ENCODE results near the gene MILR1.
"Not testable (repeated sequence)": the region's sequence is repeated elsewhere in the genome, so short reads cannot be mapped to it uniquely, and the experiment has no call there.

MILR1 gene

DNA sequence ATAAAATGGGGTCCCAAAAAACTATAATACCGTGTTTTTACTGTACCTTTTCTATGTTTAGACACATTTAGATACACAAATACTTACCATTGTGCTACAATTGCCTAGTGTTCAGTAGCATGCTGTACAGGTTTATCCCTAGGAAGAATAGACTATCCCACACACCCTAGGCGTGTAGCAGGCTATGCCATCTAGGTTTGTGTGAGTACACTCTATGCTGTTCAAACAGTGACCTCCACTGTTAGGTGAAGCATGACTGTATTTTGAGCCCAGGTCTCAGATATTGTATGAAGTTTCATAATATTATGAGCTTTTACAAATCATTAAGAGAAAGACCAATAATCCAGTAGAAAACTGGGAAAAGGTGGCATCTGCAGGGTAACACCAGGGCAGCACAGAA lies 23.6 kb downstream of the MILR1 start:
- no peak for DNase-seq

DNA sequence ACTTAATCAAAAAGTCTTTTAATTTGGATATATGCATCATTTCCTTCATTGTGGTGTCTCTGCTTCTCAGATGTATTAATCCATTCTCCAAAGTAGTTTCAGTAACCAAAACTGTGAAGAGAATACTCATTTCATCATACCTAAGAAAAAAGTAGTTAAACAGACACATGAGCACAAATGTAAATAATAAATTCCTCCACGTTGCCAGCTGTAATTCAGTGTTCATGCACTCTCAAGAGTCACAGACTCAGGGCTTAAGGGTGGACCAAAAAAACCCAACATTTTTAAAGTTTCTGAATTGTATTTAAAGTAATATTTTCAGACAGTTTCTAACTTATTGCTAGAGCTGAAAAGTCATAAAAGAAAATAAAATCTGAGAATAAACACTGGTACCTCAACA lies 28.9 kb downstream of the MILR1 start:
- no peak for DNase-seq

DNA sequence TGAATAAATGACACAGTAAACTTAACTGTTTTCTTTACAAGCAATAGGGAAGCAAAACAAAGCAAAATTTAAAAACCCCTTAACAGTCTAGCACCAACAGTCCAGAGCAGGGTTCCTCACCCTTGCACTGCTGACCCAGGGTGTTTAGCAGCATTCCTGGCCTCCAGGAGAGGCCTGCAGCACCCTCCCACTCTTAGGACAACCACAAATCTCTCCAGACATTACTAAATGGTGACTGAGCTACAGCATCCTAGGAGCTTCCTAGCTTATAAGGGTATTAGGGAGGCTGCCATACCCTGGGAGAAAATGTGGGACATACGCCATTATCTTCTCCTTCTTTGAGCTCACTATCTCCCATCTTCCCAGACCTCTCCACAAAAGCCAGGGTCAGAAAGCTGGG lies 32.0 kb downstream of the MILR1 start:
- DNase-seq = no peak

DNA sequence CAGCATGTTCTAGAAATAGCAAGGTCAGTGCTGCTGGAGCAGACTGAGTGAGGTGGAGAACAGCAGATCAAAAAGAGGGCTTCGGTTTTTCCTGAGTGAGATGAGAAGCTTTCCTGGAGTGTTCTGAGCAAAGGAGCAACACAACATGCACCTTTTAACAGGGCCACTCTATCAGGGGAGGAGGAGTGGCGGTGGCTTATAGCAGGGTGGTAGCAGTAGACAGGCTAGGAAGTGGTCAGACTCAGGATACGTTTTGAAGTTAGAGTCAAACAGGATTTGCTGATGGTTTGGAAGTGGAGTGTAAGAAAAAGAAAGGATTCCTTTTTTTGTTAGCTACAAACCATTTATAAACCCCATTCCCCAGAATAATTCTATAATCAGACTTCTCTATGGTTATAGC lies 35.5 kb downstream of the MILR1 start:
- DNase-seq = no peak

DNA sequence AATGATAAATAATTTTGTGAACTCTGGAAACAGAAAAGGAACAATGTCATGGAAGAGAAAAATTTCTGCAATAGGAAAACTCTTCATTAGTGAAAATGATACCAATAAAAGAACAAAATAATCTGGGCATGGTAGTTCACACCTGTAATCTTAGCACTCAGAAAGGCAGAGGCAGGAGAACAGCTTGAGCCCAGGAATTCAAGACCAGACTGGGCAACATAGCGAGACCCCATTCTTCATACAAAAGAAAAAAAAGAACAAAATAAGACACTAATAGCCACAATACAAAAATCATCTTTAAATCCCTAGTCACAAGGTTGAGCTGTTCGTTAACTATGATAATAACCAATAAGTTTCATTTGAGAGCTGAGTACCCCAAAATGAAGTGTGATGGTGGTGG lies 39.4 kb downstream of the MILR1 start:
- no peak for DNase-seq

DNA sequence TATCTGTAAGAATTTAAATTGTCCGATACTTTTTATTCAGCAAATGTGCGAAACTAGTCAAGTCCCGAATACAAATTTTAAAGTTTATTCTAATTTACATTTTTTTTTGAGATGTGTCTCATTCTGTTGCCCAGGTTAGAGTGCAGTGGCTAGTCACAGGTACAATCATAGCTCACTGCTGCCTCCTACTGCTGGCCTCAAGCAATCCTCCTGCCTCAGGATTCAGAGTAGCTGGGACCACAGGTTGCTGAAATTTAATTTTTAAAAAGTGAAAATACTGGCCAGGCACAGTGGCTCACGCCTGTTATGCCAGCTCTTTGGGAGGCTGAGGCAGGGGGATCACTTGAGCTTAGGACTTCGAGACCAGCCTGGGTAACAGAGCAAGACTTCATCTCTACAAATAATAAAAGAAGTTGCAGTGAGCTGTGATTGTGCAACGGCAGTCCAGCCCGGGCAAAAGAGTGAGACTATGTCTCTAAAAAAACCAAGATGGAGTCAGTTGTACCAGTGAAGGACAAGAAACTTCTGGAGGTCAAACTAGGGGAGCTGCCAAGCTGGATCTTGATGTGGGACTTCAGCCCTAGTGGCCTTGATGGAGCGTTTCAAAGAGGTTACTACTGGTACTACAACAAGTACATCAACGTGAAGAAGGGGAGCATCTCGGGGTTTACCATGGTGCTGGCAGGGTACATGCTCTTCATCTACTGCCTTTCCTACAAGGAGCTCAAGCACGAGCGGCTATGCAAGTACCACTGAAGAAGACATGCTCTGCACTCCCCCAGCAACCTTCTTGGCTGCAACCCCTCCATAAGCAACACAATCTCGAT lies 42.3 kb downstream of the MILR1 start:
- DNase-seq = no peak

DNA sequence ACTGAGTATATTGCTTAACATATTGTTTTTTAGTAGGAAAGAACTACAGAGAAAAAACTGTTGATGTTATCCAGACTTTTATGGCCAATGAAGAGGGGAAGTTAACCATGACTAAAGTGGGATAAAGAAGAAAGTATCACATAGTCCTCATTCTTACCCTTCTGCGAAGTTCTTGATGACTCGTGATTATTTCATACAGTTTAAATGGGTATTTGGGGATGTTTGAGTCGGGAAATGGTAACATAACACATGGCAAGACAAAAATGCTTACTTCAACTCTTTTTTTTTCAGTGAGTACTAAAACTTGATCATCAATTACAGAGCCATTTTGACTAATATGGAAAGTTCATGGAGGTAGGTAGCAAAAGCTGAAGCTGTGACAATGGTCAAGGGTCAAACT lies 43.1 kb downstream of the MILR1 start:
- DNase-seq = no peak

DNA sequence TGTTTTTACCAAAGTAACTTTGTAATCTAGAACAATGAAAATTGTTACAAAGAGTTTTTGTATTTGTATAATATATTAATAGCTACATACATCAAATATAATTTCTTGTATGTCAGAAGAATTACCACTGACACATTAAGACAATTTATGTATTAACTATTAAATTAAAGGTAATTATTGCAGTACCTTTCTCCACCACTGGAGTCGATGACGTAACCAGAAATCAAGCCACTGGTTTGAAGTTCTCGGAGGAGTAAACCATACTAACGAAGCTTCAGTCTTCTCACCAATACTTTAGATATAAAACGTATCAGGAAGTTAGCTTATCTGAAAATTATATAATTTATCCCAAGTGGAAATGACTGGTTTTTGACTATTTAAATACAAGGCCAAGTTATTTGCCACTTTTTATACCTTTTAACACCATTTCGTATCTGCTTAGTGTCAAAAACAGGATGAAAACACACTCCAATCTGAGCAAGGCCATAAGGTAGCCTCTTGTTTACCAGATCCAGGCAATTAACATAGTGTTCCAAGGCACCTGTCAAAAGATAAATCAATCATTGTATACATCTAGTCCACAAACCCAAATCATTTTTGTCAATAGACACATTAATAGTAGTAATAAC lies 43.7 kb downstream of the MILR1 start:
- no peak for DNase-seq

DNA sequence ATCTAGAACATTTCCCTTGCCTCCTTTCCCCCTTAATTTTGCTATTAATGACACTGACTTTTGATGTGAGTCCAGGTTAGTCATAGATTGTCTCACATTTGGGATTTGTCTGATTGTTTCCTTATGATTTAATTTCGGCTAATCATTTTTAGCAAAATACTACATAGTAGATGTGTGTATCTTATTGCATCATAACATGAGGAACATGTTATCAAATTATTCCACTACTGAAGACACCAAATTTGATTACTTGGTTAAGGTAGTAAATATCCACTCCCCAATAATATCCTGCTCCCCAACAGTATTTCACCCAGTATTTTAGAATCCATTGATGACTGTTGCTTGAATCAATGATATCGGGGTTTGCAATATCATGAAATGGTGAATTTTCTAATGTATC lies 45.2 kb downstream of the MILR1 start:
- DNase-seq = no peak

DNA sequence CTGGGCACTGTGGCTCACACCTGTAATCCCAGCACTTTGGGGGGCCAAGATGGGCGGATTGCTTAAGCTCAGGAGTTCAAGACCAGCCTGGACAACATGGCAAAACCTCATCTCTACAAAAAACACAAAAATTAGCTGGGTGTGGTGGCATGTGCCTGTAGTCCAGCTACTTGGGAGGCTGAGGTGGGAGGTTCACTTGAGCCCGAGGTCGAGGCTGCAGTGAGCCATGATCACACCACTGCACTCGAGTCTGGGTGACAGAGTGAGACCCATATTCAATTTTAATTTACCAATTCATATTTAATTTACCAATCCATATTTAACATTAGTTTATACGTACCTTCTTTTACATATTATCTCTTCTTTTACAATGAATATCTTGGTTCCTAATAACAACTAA lies 46.4 kb downstream of the MILR1 start:
- not testable (repeated sequence) for DNase-seq

DNA sequence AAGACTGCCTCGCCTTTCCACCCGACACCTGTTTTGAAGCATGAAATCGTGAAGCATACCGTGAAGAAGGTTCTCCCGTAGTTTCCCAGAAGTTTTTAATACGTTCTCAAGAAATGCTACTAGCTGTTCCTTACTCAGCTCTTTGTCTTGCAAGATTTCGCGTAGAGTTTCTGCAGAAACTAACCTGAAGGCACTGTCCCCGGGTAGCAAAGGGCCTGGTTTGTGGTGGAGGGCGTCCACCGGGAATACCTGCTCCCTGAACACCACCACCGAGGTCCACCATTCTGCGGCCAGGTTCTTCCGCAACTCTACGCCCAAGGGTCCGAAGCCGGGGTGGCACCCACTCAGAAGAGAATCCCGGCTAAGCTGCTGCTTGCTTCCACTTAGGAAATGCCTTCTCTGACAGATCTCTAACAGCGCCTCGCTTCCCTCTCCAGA lies 47.5 kb downstream of the MILR1 start:
- no peak for DNase-seq

DNA sequence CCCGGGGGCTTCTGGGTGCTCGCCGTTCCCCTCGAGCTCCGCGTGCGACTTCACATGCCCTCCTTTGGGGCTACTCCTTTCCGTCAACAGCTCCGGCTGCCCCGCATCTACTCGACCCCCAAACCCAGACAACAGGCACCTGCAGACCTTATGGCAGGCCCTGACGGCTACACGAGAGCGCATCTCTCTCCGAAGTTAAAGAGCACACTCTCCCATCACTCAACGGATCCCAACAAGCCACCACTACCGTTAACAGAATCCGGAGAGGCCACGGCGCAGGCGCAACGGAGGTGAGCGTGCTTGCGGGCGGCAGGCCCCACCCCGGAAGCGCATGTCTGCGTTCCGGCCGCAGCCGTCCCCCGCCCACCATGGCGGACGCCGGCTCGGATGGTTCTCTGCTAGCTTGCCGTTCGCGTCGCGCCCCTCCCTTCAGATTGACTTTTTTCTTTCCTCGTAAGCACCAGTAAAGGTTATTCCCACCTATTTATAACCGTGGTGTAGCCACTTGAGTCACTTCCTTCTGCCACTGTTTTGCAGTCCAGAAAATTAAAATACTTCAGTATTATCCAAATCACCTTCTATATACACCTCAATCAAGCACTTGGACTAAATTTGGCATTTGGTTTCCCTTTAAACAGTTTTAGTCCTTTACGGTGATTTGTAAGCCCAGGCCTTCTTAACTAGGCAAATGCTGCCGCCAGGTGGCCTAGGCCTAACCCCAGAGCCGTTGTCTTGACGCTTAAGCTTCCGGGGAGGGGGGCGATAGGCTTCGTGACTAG lies 48.1 kb downstream of the MILR1 start, which contains the start of gene POLG2:
POLG2 (minus strand) TSS at position 269 of the 779 bp plus-strand sequence; CDS start at position 183, 86 bp downstream.
- DNase-seq = peak; percentile 93

DNA sequence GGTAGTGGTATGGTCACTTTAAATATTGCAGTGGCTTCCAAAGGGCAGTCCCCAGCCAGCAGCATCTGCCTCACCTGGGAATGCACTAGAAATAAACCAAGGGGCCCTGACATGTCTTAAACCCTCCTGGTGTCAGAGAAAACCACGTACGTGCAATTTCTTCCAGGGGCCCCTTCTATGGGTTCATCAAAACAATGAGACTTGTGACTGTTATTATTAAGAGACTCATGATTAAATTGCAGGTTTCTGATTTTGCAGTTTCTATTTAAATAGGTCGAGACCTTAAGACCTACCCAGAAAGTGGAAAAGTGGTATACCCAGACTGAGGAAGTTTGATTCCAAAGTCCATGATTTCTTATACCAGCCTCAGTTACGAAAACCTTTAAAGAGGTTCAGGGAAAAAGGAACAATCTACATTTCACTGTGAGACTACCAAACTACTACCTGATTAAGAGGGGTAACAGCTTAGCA lies 48.7 kb downstream of the MILR1 start:
- no peak for DNase-seq

DNA sequence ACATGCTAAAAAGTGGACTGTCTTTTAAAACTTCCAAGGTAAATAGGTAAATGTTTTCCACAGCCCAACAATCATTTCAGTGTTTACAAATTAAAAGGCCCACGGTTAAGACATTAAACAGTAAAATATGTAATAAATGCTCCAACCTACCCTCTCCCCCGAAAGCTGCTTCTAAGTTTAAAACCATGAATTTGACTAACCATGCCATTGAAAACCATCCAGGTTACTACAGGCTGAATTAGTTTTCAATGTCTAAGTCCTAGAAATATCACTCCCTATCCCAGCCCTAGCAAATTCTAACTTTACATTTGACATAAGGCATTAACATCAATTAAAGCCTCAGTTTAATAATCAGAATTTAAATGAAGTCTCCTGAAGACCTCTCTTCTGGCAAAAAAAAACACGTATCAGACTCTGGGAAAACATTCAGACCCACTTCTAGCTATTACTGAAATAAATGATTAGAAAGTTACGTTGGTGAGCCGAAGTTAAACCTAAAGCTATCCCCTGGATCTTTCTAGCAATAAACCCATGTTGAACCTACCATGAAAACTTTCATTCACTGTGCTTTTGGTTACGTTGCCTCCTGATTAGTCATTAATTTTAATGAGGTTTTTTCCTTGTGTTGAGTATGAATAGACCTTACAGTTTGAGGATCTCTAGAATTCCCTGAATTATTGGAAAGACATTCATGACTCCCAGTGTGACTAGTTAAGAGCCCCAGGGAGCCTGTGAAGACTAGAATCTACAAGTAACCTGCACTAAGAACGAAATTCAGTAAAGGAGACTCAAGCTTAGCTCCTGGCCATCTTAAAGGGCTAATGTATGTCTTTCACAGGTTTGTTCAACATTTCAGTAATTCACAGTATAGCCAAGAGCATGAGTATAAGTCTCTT lies 49.6 kb downstream of the MILR1 start:
- DNase-seq = no peak

DNA sequence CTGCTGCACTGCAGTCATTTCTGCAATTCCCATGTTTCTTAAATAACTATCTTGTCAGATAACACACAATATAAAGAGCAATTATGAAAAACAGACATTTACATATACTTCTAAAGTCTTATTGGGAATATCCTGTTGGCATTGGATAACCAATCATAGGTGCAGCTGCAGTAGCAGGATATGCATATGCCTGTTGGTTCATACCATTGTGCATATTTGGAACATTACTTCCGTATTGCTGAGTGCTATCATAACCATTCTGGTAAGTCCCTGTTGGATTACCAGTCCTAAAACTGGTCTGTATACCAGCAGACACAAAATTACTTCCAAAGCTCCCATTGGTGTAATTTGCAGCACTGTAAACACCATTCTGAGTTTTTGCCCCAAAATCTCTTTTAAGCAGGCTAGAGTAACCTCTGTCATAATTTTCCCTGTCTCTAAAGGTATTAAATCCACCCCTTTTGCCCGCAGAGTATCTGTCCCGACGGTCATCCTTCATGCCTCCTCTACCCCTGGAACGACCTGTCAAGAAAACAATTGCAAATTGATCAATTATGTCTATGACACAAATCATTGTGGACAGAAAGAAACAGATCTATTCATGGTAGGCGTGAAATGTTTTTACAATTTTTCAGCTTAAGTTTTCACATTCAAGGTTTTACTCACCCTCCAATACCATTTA lies 51.0 kb downstream of the MILR1 start:
- DNase-seq = no peak

DNA sequence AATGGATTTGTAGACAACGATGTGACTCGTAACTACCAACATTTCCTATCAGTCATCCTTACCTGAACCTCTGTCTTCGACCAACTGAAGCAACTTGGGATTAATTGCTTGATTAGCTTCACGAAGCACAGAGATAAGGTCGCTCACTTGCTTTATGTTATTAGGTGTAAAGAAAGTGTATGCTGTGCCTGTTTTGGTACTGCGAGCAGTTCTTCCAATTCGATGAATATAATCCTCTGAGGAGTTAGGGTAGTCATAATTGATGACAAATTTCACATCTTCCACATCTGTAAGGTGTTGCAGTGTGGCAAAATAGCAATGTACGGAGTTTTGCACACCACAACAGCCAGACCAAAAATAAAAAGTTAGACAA lies 51.6 kb downstream of the MILR1 start:
- no peak for DNase-seq

DNA sequence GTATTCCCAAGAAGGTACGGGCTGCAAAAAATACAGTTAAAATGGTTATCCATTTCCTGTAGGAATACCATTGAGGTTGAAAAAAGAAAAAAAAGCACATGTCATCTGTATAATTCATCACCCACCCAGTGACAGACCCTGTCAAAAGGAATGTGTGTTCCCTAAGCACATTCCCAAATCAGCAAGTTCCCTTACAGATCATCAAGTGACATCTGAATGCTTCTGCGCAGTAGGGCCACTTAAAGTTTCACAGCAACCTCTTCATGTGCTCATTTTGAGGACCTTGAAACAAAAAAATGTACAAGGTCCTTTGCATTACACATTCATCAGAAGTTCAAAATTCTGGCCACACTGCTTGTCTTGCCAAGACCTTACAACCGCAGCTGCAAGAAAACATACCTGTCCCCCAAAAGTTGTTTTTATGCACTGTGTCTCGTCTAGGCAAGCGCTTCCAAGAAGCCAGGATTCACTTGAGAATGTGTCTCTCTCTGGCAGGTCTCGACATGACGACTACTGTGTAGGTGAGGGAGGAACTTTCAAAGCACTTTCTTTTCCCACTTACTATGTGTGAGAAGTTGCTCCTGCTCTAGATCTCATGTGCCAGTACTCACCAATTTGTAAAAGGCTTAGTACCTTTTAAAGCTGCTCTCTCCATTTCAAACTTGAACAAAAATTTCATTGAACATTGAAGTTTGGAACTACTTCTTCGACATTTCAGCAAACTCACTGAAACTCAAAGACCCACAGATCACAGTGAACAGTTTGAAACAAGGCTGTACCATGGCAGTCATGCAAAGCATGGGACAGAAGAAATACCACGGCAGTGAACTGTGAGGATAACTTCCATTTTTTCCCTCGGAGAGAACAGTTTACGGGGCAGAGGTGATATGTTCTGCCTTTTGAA lies 52.2 kb downstream of the MILR1 start:
- no peak for DNase-seq

DNA sequence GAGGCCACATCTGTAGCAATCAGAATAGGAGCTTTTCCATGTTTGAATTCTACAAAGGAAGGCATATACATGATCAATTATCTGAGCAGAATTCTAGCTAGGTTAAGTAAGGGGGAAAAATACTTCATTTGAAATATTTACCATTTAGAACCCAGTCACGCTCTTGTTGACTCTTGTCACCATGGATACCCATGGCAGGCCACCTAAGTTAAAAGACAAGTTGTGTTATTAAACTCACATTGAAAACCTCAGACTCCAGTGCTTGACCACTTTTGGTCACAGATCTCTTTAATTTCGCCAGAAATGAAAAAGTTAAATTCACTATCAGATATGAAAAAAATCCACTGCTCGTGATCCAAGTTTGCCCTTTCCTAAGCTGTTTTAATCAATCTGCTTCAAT lies 53.1 kb downstream of the MILR1 start:
- no peak for DNase-seq

DNA sequence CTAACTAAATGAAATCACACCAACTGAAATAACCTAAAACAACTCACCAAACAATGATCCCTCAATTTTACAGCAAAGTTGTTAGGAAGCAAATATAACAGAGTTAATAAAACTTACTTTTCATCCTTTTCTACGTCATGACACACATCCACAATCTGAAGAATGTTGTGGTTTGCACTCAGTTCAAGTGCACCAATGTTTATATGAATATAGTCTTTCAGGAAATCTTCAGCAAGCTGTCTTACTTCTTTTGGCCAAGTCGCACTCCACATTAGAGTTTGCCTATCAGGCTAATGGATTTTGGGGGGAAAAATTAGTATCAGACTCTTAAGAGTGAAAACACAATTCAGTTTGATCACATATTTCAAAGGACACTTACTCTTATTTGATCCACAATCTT lies 53.9 kb downstream of the MILR1 start:
- DNase-seq = no peak

DNA sequence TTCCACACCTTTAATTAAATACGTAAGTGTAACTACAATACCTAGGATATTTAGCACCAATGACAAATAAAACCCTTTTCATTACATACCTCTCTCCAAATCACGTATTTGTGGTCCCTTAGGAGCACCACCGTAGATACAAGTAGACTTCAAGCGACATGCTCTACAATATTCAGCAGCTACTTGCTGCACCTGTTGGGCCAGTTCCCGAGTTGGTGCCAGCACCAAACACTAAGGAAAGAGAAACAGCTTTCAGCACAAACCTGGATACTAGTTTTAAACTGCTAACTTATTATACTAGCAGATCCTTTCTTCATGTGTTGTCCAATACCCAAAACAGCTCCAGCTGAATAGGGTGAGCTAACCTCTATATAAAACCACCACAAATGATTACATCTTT lies 54.4 kb downstream of the MILR1 start:
- DNase-seq = no peak

Measured in NCI-H2107 (cell line).